ENCODE data around the gene MAPK10. TPM values are rescaled to one million over a fixed set of nuclear protein-coding genes. Genes with fewer than 3 reads are reported as not detected.

The MAPK10 gene
- total RNA-seq, 3 donors from 2014 or later: 4.2 to 19.2 (median 4.9) TPM

DNA sequence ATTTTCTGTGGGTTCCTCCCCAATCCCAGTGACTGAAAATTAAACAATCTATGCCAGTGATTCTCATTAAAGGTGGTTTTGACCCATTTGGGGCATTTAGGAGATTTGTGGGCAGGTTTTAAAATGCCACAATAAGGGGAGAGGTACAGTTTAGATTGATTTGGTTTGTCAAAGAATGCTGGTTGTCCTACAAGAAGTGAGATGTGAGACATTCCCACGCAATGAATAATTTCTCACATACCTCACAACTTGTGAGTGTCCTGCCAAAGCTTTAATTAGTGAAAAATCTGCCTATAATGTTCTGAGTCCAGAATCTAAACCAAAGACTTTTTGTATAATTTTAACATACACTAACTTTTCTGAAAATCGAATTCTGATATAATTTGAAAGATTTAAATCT, 199.4 kb downstream of the MAPK10 start:
- DNase-seq: no peak
- TF ChIP-seq, protein P1, sequence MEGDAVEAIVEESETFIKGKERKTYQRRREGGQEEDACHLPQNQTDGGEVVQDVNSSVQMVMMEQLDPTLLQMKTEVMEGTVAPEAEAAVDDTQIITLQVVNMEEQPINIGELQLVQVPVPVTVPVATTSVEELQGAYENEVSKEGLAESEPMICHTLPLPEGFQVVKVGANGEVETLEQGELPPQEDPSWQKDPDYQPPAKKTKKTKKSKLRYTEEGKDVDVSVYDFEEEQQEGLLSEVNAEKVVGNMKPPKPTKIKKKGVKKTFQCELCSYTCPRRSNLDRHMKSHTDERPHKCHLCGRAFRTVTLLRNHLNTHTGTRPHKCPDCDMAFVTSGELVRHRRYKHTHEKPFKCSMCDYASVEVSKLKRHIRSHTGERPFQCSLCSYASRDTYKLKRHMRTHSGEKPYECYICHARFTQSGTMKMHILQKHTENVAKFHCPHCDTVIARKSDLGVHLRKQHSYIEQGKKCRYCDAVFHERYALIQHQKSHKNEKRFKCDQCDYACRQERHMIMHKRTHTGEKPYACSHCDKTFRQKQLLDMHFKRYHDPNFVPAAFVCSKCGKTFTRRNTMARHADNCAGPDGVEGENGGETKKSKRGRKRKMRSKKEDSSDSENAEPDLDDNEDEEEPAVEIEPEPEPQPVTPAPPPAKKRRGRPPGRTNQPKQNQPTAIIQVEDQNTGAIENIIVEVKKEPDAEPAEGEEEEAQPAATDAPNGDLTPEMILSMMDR (IDR thresholded peaks at IDR 0.05): no peak
- no peaks in the 10 kb centered on the region for H3K36me3 ChIP-seq (ENCODE audit: low read depth)
- ATAC-seq: no peak
- intact Hi-C loops (cut with DNase I, micrococcal nuclease): no loop called here
- no peaks in the 10 kb centered on the region for H3K4me1 ChIP-seq (ENCODE audit: low read depth)
- H3K4me3 ChIP-seq: no peak overlapping the region
- H3K9me3 ChIP-seq: no peaks in the 10 kb centered on the region

DNA sequence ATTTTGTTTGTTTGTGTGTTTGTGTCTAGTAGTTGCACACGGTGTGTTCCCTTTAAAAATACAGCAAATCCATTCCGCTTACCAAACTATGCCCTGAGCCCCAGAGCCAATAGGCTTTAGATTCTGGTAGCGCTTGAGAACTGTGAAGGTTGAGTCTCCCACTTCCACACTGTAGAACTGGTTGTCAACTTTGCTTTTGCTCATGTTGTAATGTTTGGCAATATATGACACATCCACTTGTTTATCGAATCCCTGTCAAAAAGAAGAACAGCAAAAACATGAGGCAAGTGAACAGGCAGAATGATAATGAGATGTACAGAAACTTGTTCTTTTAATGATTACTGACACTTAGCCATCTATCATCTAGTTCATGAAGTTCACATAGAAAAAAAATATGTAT, 200.6 kb downstream of the MAPK10 start:
- H3K36me3 ChIP-seq (ENCODE audit: low read depth): no peaks in the 10 kb centered on the region
- DNase-seq (no peak), ATAC-seq (no peak)
- H3K4me1 ChIP-seq (ENCODE audit: low read depth): no peaks in the 10 kb centered on the region
- TF ChIP-seq, protein P1 (IDR thresholded peaks at IDR 0.05): no peak
- intact Hi-C loops (cut with DNase I, micrococcal nuclease): no loop called here
- H3K9me3 ChIP-seq: no peaks in the 10 kb centered on the region
- no peak overlapping the region for H3K4me3 ChIP-seq

DNA sequence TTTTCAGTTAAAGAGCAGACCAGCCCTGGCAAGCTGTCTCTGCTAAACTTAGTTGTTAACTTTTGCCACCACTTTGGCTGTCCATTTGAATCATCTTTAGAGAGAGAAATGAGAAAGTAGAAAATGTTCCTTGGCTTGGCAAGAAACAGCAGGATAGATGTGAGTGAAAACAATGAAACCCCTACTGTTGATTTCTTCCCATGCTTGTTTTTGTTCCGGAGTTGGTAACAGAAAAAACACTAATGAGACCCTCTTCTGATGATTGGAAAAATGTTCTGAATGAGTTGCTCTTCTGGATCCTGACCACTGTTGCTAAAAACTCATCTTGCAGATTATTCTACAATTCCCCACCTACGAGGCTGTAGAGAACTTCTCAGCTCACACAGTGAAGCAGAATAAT, 203.3 kb downstream of the MAPK10 start:
- TF ChIP-seq, protein P1 (IDR thresholded peaks at IDR 0.05): no peak
- intact Hi-C loops (cut with DNase I, micrococcal nuclease): no loop called here
- DNase-seq: no peak
- Histone ChIP-seq H3K9me3 (no peaks in the 10 kb centered on the region), H3K4me3 (no peak overlapping the region), H3K36me3 (ENCODE audit: low read depth) (no peaks in the 10 kb centered on the region), H3K4me1 (ENCODE audit: low read depth) (no peaks in the 10 kb centered on the region)
- ATAC-seq: no peak

DNA sequence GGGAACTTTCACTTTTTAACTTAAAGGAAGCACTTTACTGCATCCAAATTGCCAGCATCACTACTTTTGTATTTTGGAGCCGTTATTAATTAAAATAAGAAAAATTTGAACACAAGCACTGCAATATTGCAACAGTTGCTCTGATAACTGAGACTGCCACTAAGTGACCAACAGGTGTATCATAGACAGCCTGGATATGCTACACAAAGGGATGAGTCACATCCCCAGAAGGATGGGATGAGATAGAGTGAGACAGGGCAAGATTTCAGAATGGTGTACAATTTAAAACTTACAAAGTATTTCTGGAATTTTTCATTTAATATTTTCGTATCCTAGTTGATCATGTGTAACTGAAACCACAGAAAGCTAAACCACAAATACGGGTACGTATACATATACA, 204.1 kb downstream of the MAPK10 start:
- intact Hi-C loops (cut with DNase I, micrococcal nuclease): no loop called here
- TF ChIP-seq, protein P1 (IDR thresholded peaks at IDR 0.05): no peak
- ATAC-seq (no peak), DNase-seq (no peak)
- no peaks in the 10 kb centered on the region for H3K9me3 ChIP-seq
- H3K4me3 ChIP-seq: no peak overlapping the region
- H3K4me1 ChIP-seq (ENCODE audit: low read depth): no peaks in the 10 kb centered on the region
- no peaks in the 10 kb centered on the region for H3K36me3 ChIP-seq (ENCODE audit: low read depth)

DNA sequence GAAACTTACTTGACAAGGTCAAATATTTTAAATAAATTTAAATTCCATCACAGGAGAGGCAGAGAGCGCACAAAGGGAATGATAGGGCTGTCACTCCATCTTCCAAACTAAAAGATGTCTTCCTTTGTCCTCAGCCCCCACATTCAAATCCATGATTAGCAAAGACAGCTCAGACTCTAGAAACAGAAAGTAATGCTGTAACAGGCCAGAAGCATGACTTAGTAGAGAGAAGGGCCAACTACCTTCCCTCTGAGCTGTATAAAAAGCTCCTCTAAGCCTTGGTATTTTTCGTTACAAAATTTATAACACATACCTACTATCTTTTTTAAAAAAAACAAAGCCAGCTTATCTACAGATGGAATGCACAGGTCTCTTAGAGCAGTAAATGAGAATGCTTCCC, 207.4 kb downstream of the MAPK10 start:
- DNase-seq (no peak), ATAC-seq (no peak)
- Histone ChIP-seq H3K4me3 (no peak overlapping the region), H3K9me3 (no peaks in the 10 kb centered on the region), H3K36me3 (ENCODE audit: low read depth) (no peaks in the 10 kb centered on the region), H3K4me1 (ENCODE audit: low read depth) (no peaks in the 10 kb centered on the region)
- TF ChIP-seq, protein P1 (IDR thresholded peaks at IDR 0.05): no peak
- intact Hi-C loops (cut with DNase I, micrococcal nuclease): no loop called here

DNA sequence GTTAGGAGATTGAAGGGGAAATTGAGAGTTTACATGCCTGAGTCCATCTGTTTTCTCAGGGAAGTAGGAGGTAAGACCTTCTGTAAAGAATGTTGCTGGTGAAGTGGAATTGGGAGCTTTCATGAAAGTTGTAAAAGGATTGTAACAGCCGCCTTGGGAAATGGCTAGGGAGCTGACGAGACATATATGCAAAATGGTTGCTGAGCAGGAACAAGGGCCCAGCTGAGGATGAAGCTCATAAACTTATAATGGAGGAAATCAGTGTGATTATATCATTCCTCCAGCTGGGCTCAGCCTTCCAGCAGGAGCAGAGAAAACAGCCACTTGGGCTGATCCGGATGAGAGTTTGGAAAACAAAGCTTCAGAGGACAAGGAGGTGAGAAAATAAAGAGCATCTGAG, 208.7 kb downstream of the MAPK10 start:
- no peaks in the 10 kb centered on the region for H3K9me3 ChIP-seq
- intact Hi-C loops (cut with DNase I, micrococcal nuclease): no loop called here
- no peak overlapping the region for H3K4me3 ChIP-seq
- no peaks in the 10 kb centered on the region for H3K4me1 ChIP-seq (ENCODE audit: low read depth)
- no peaks in the 10 kb centered on the region for H3K36me3 ChIP-seq (ENCODE audit: low read depth)
- no peak for DNase-seq
- ATAC-seq: no peak
- TF ChIP-seq, protein P1 (IDR thresholded peaks at IDR 0.05): no peak
